ENCODE measurements around the gene RBMS1.

The RBMS1 gene

GRCh38 chr2:160301420-160301819 lies 192.2 kb downstream of the RBMS1 start:
- TF ChIP-seq CTCF (IDR thresholded peaks at IDR 0.05; ENCODE audit: low read depth, low read length, missing control alignments): no peak
- no peak for DNase-seq (ENCODE audit: extremely low read depth, low read depth)
- H3K4me3 ChIP-seq (replicated peaks; ENCODE audit: low read depth, low read length): no peak overlapping the region

- no peak for TF ChIP-seq CTCF (IDR thresholded peaks at IDR 0.05; ENCODE audit: low read depth, low read length, missing control alignments)
- no peak for DNase-seq (ENCODE audit: extremely low read depth, low read depth)
- no peak overlapping the region for H3K4me3 ChIP-seq (replicated peaks; ENCODE audit: low read depth, low read length)
These were observed 193.4 kb downstream of the RBMS1 start for GRCh38 chr2:160300203-160300602.

- DNase-seq (ENCODE audit: extremely low read depth, low read depth): no peak
- H3K4me3 ChIP-seq (replicated peaks; ENCODE audit: low read depth, low read length): no peak overlapping the region
- TF ChIP-seq CTCF (IDR thresholded peaks at IDR 0.05; ENCODE audit: low read depth, low read length, missing control alignments): no peak
These were observed 194.1 kb downstream of the RBMS1 start for GRCh38 chr2:160299540-160299939.

GRCh38 chr2:160298960-160299359 lies 194.6 kb downstream of the RBMS1 start:
- no peak for TF ChIP-seq CTCF (IDR thresholded peaks at IDR 0.05; ENCODE audit: low read depth, low read length, missing control alignments)
- no peak overlapping the region for H3K4me3 ChIP-seq (replicated peaks; ENCODE audit: low read depth, low read length)
- DNase-seq (ENCODE audit: extremely low read depth, low read depth): no peak

GRCh38 chr2:160295519-160296207 lies 197.9 kb downstream of the RBMS1 start:
- H3K4me3 ChIP-seq (replicated peaks; ENCODE audit: low read depth, low read length): no peak overlapping the region
- no peak for DNase-seq (ENCODE audit: extremely low read depth, low read depth)
- no peak for TF ChIP-seq CTCF (IDR thresholded peaks at IDR 0.05; ENCODE audit: low read depth, low read length, missing control alignments)

- no peak overlapping the region for H3K4me3 ChIP-seq (replicated peaks; ENCODE audit: low read depth, low read length)
- DNase-seq (ENCODE audit: extremely low read depth, low read depth): no peak
- no peak for TF ChIP-seq CTCF (IDR thresholded peaks at IDR 0.05; ENCODE audit: low read depth, low read length, missing control alignments)
These were observed 198.7 kb downstream of the RBMS1 start for GRCh38 chr2:160294889-160295288.

GRCh38 chr2:160294339-160294803 lies 199.2 kb downstream of the RBMS1 start:
- H3K4me3 ChIP-seq (replicated peaks; ENCODE audit: low read depth, low read length): no peak overlapping the region
- TF ChIP-seq CTCF (IDR thresholded peaks at IDR 0.05; ENCODE audit: low read depth, low read length, missing control alignments): no peak
- DNase-seq (ENCODE audit: extremely low read depth, low read depth): peak; percentile 43

All from HFF-Myc (cell line).